SK-N-MC (cell line): ENCODE results near the gene PHACTR3.

Experiments
- DNase-seq: peaks from one replicate; pipeline ENCODE4 v3.0.0-alpha.2; 2011; ENCODE audit warnings: low read depth, low spot score
- H3K27ac ChIP-seq: fragments of 200-600 bp; sonication (generic); 2 replicates; pipeline ENCODE4 v1.5.1; 2016; ENCODE audit warnings: mixed run types
- H3K36me3 ChIP-seq: fragments of 200-600 bp; sonication (generic); 2 replicates; pipeline ENCODE4 v1.6.1; 2017; ENCODE audit warnings: antibody characterized with exemption, low read length, mixed read lengths; ENCODE audit not compliant: insufficient read depth
- H3K4me3 ChIP-seq: fragments of 200-600 bp; sonication (generic); 2 replicates; pipeline ENCODE4 v1.5.1; 2016
- H3K9ac ChIP-seq: fragments of 200-600 bp; sonication (generic); 2 replicates; pipeline ENCODE4 v1.8.0; 2017; ENCODE audit warnings: mixed run types, mixed read lengths; ENCODE audit not compliant: insufficient read length
- H3K9me3 ChIP-seq: fragments of 200-600 bp; sonication (generic); 2 replicates; pipeline ENCODE4 v1.6.1; 2017; ENCODE audit warnings: low read depth, mild to moderate bottlenecking, antibody characterized with exemption, low read length, moderate library complexity, mixed read lengths
- EZH2 ChIP-seq: fragments of 200-600 bp; sonication (generic); IDR thresholded peaks from one replicate; pipeline ENCODE4 v1.6.1; 2017; ENCODE audit warnings: antibody characterized with exemption
- FOXP2 ChIP-seq: optimal IDR thresholded peaks from 2 replicates; pipeline ENCODE3; 2011; ENCODE audit warnings: mild to moderate bottlenecking, moderate library complexity; ENCODE audit not compliant: insufficient read depth; ENCODE audit errors: extremely low read length, control extremely low read depth
- POLR2AphosphoS5 ChIP-seq: IDR thresholded peaks from 2 replicates; pipeline ENCODE4 v1.6.1; 2012; ENCODE audit warnings: mild to moderate bottlenecking, low read depth, low read length, borderline replicate concordance

Gene PHACTR3

GRCh38 chr20:59813126-59813947 lies 209.0 kb downstream of the PHACTR3 start:
- TF ChIP-seq POLR2AphosphoS5 (no peak), EZH2 (no peak), FOXP2 (no peak)
- no peaks in the 10 kb centered on the region for H3K36me3 ChIP-seq
- no peaks in the 10 kb centered on the region for H3K9me3 ChIP-seq
- no peak overlapping the region for H3K27ac ChIP-seq
- H3K4me3 ChIP-seq: no peak overlapping the region
- DNase-seq: no peak
- H3K9ac ChIP-seq: no peak overlapping the region

- no peaks in the 10 kb centered on the region for H3K36me3 ChIP-seq
- H3K9me3 ChIP-seq: no peaks in the 10 kb centered on the region
- H3K27ac ChIP-seq: no peak overlapping the region
- no peak overlapping the region for H3K4me3 ChIP-seq
- no peak for DNase-seq
- no peak overlapping the region for H3K9ac ChIP-seq
- TF ChIP-seq FOXP2 (no peak), POLR2AphosphoS5 (no peak), EZH2 (no peak)
These were observed 209.9 kb downstream of the PHACTR3 start for GRCh38 chr20:59813948-59814839.

- no peak for TF ChIP-seq FOXP2
- no peak for TF ChIP-seq EZH2
- TF ChIP-seq POLR2AphosphoS5: no peak
- Histone ChIP-seq H3K9ac (no peak overlapping the region), H3K9me3 (no peaks in the 10 kb centered on the region), H3K4me3 (no peak overlapping the region), H3K27ac (no peak overlapping the region), H3K36me3 (no peaks in the 10 kb centered on the region)
- no peak for DNase-seq
These were observed 210.6 kb downstream of the PHACTR3 start for GRCh38 chr20:59814840-59815340.

GRCh38 chr20:59816146-59816738 lies 211.9 kb downstream of the PHACTR3 start:
- H3K4me3 ChIP-seq: no peak overlapping the region
- DNase-seq: no peak
- H3K9ac ChIP-seq: no peak overlapping the region
- no peaks in the 10 kb centered on the region for H3K9me3 ChIP-seq
- TF ChIP-seq EZH2 (no peak), FOXP2 (no peak), POLR2AphosphoS5 (no peak)
- H3K36me3 ChIP-seq: no peaks in the 10 kb centered on the region
- no peak overlapping the region for H3K27ac ChIP-seq

- H3K9ac ChIP-seq: no peak overlapping the region
- no peaks in the 10 kb centered on the region for H3K36me3 ChIP-seq
- no peaks in the 10 kb centered on the region for H3K9me3 ChIP-seq
- TF ChIP-seq EZH2 (no peak), POLR2AphosphoS5 (no peak), FOXP2 (no peak)
- H3K4me3 ChIP-seq: no peak overlapping the region
- no peak for DNase-seq
- H3K27ac ChIP-seq: no peak overlapping the region
These were observed 213.1 kb downstream of the PHACTR3 start for GRCh38 chr20:59817406-59817805.

- no peaks in the 10 kb centered on the region for H3K36me3 ChIP-seq
- H3K9ac ChIP-seq: no peak overlapping the region
- H3K4me3 ChIP-seq: no peak overlapping the region
- no peaks in the 10 kb centered on the region for H3K9me3 ChIP-seq
- no peak overlapping the region for H3K27ac ChIP-seq
- TF ChIP-seq EZH2: no peak
- TF ChIP-seq POLR2AphosphoS5: no peak
- TF ChIP-seq FOXP2: no peak
- no peak for DNase-seq
These were observed 213.7 kb downstream of the PHACTR3 start for GRCh38 chr20:59817846-59818615.

GRCh38 chr20:59818911-59819310 lies 214.6 kb downstream of the PHACTR3 start:
- TF ChIP-seq EZH2 (no peak), POLR2AphosphoS5 (no peak), FOXP2 (no peak)

More at GRCh38 chr20:59818911-59819310, 214.6 kb downstream of the PHACTR3 start:
- Histone ChIP-seq H3K27ac (no peak overlapping the region), H3K36me3 (no peaks in the 10 kb centered on the region), H3K4me3 (no peak overlapping the region), H3K9ac (no peak overlapping the region), H3K9me3 (no peaks in the 10 kb centered on the region)
- DNase-seq: no peak
